K562 (cell line): ENCODE measurements around the gene KBTBD4. TPM values are rescaled to one million over a fixed set of nuclear protein-coding genes. Genes with fewer than 3 reads are reported as not detected.

ENCODE experiments used
- ATAC-seq: fragments of 200-7000 bp; cut with Tn5 transposase; 3 replicates; pipeline ENCODE4 v1.9.1; 2020; ENCODE audit warnings: moderate library complexity
- BruUV-seq: library from RNA; stranded (reverse); fragments of 400-500 nt; replicated peaks from 2 replicates; lab custom pipeline; 2021; lab: Mats Ljungman, UMichigan
- CTCF ChIA-PET: fragments of 300-600 bp; formaldehyde crosslinking; extraction: SDS; loops from one replicate; lab custom pipeline; 2021; ENCODE audit warnings: low intra/inter-chr PET ratio; lab: Yijun Ruan, JAX
- POLR2A ChIA-PET: fragments of 300-600, 350-650 bp; sonication (Branson Sonifier 250); formaldehyde crosslinking; extraction: SDS; loops from one replicate; lab custom pipeline; 2021; ENCODE audit warnings: antibody characterized with exemption, inconsistent platforms; lab: Yijun Ruan, JAX
- DNase-seq, 4 experiments: peaks; one replicate each; pipeline versions ENCODE4 v3.0.0 to v3.0.0-alpha.2; 2011 to 2018; ENCODE audit warnings: low spot score in 3 of 4, mixed read lengths in 3 of 4; ENCODE audit errors: extremely low read depth in 1 of 4
- FAIRE-seq: peaks from 2 replicates; lab custom pipeline; 2011; peaks lifted over from hg19 to GRCh38; lab: Jason Lieb, UNC
- H2AFZ ChIP-seq: 2 replicates; pipeline ENCODE4 v1.6.0; 2011; ENCODE audit warnings: low read depth, low read length, control low read depth, inconsistent platforms
- H3K27ac ChIP-seq: fragments of 200-600 bp; 3 replicates; pipeline ENCODE4 v1.8.0; 2011; ENCODE audit warnings: low read depth, mild to moderate bottlenecking, control low read depth, inconsistent platforms, low read length, moderate library complexity, mixed read lengths; ENCODE audit errors: extremely low read depth
- H3K27me3 ChIP-seq, 2 experiments: fragments of 300-600 bp in 1 of 2; 2 replicates in 1 of 2; 3 replicates in 1 of 2; pipeline versions ENCODE4 v1.6.0 to v1.8.0; 2011; ENCODE audit warnings: inconsistent platforms in 2 of 2, low read length in 2 of 2, mild to moderate bottlenecking in 1 of 2, mixed read lengths in 1 of 2, moderate library complexity in 1 of 2; ENCODE audit not compliant: control insufficient read depth in 2 of 2, insufficient read depth in 2 of 2
- H3K36me3 ChIP-seq: fragments of 300-600 bp; 3 replicates; pipeline ENCODE4 v1.8.0; 2011; ENCODE audit warnings: mild to moderate bottlenecking, low read length, inconsistent platforms; ENCODE audit not compliant: control insufficient read depth, insufficient read depth
- H3K4me1 ChIP-seq, 2 experiments: fragments of 200-600 bp in 1 of 2; replicated peaks in 1 of 2; 2 replicates in 1 of 2; 3 replicates in 1 of 2; pipeline versions ENCODE4 v1.5.1 to v1.8.0; 2011; ENCODE audit warnings: inconsistent platforms in 2 of 2, low read length in 2 of 2, mild to moderate bottlenecking in 1 of 2, mixed read lengths in 1 of 2, moderate library complexity in 1 of 2; ENCODE audit not compliant: control insufficient read depth in 2 of 2, insufficient read depth in 2 of 2
- H3K4me2 ChIP-seq: 2 replicates; pipeline ENCODE4 v1.6.1; 2011; ENCODE audit warnings: low read length, control low read depth, inconsistent platforms, mixed read lengths; ENCODE audit not compliant: insufficient read depth
- H3K4me3 ChIP-seq: fragments of 200-600 bp; sonication (generic), shearing (Covaris generic); 2 replicates; pipeline ENCODE4 v1.5.1; 2016; ENCODE audit warnings: control low read depth, inconsistent platforms
- H3K79me2 ChIP-seq: fragments of 200-600 bp; 3 replicates; pipeline ENCODE4 v1.8.0; 2011; ENCODE audit warnings: low read length, inconsistent platforms; ENCODE audit not compliant: control insufficient read depth, insufficient read depth
- H3K9ac ChIP-seq, 2 experiments: 2 replicates each; pipeline versions ENCODE4 v1.6.0 to v1.6.1; 2011; ENCODE audit warnings: low read depth in 2 of 2, low read length in 2 of 2, control low read depth in 1 of 2, inconsistent platforms in 1 of 2, mild to moderate bottlenecking in 1 of 2, mixed read lengths in 1 of 2; ENCODE audit not compliant: insufficient read depth in 1 of 2
- H3K9me1 ChIP-seq: one replicate; pipeline ENCODE4 v1.6.0; 2011; ENCODE audit warnings: inconsistent platforms, mild to moderate bottlenecking, low read length, moderate library complexity; ENCODE audit not compliant: control insufficient read depth, insufficient read depth
- H3K9me3 ChIP-seq: replicated peaks from 2 replicates; pipeline ENCODE4 v1.5.1; 2011; ENCODE audit warnings: low read depth, low read length, inconsistent platforms; ENCODE audit not compliant: control insufficient read depth, insufficient read depth
- H4K20me1 ChIP-seq: replicated peaks from 2 replicates; pipeline ENCODE4 v1.6.1; 2011; ENCODE audit warnings: low read length, inconsistent platforms, mixed read lengths; ENCODE audit not compliant: control insufficient read depth, insufficient read depth
- DMBX1 ChIP-seq: fragments of 250-450 bp; sonication (Bioruptor Pico); IDR thresholded peaks from 2 replicates; pipeline ENCODE4 v1.8.0; 2022; ENCODE audit warnings: inconsistent platforms, mild to moderate bottlenecking, moderate library complexity, borderline replicate concordance
- HDGF ChIP-seq: fragments of 450-650 bp; IDR thresholded peaks from 2 replicates; pipeline ENCODE4 v1.6.1; 2016
- RAD21 ChIP-seq, 2 experiments: fragments of 250-450 bp in 1 of 2; fragments of 450-650 bp in 1 of 2; sonication (Bioruptor Pico) in 1 of 2; formaldehyde crosslinking in 1 of 2; IDR thresholded peaks in 1 of 2; conservative IDR thresholded peaks in 1 of 2; 2 replicates each; pipeline versions ENCODE4 v1.4.0 to v1.8.0; 2020 to 2022; ENCODE audit warnings: mild to moderate bottlenecking in 2 of 2, moderate library complexity in 1 of 2
- THAP7 ChIP-seq: fragments of 250-450 bp; sonication (Bioruptor Pico); IDR thresholded peaks from 2 replicates; pipeline ENCODE4 v1.5.0; 2021
- U2AF2 ChIP-seq: fragments of 200-400 bp; formaldehyde crosslinking; optimal IDR thresholded peaks from 2 replicates; pipeline ENCODE3; 2017; ENCODE audit warnings: low read depth, mild to moderate bottlenecking, low read length
- ZKSCAN8 ChIP-seq: fragments of 200-800 bp; sonication (Bioruptor generic); IDR thresholded peaks from 2 replicates; pipeline ENCODE4 v1.6.1; 2016; ENCODE audit warnings: missing genetic modification characterization, missing compliant biosample characterization
- ZNF212 ChIP-seq: fragments of 450-650 bp; formaldehyde crosslinking; IDR thresholded peaks from 2 replicates; pipeline ENCODE4 v1.4.0; 2020; ENCODE audit warnings: mild to moderate bottlenecking
- WGBS: fragments of 100-300 bp; shearing (Covaris generic); methylation state at CpG from one replicate; pipeline ENCODE4 v1.1.6; 2016; ENCODE audit warnings: low coverage, mixed read lengths; ENCODE audit not compliant: insufficient coverage; ENCODE audit errors: missing lambda C conversion rate; 5-methylcytosine and 5-hydroxymethylcytosine counted together
- in situ Hi-C: fragments of 300-500 bp; cut with MboI; formaldehyde crosslinking; loops from 4 replicates; pipeline ENCODE4 v1.15.0; 2018; ENCODE audit warnings: inconsistent platforms, mixed read lengths
- intact Hi-C: fragments of 100-400 bp; cut with micrococcal nuclease; formaldehyde crosslinking; loops from 2 replicates; pipeline ENCODE4 v1.14.2; 2022
- polyA plus RNA-seq, 8 experiments: library from polyadenylated mRNA; depleted of rRNA in 4 of 8; stranded (reverse) in 5 of 8; unstranded in 3 of 8; fragments of >200 nt; fragmentation: Nextera tagmentation in 2 of 8; fragmentation: Illumina TruSeq in 1 of 8; extraction: Ambion mirVana in 2 of 8; extraction: Trizol in 1 of 8; gene quantifications; 2 replicates each; pipeline versions ENCODE4 v1.2.1 to v1.2.3, GENCODE V29; 2011 to 2014; ENCODE audit warnings: inconsistent platforms in 1 of 8, missing spikeins in 1 of 8
- total RNA-seq, 7 experiments: library from RNA; depleted of rRNA in 6 of 7; stranded (reverse); fragments of >200 nt in 6 of 7; fragmentation: Illumina TruSeq in 2 of 7; extraction: Trizol in 2 of 7; gene quantifications; 2 replicates each; pipeline versions ENCODE4 v1.2.1 to v1.2.3, GENCODE V29; 2011 to 2021; ENCODE audit warnings: low replicate concordance in 1 of 7

KBTBD4 gene
- total and polyA plus RNA-seq, 9 of the 15 experiments (the other 6 are each of a cell fraction or from before 2014, with no cell fraction given), result 7.0 to 33.9 (median 13.3) TPM

GRCh38 chr11:47617417-47617809, 38.6 kb upstream of the KBTBD4 start:
- H3K4me1 ChIP-seq, result no peaks in the 10 kb centered on the region
- H3K36me3 ChIP-seq, result peaks cover 53% of the 10 kb centered on the region
- no peaks in the 10 kb centered on the region for H4K20me1 ChIP-seq
- no peaks in the 10 kb centered on the region for H3K79me2 ChIP-seq
- TF ChIP-seq HDGF, result no peak
- TF ChIP-seq U2AF2, result no peak
- no peak for TF ChIP-seq ZKSCAN8 (CRISPR knock-in tag)
- no peak for TF ChIP-seq DMBX1 (CRISPR knock-in tag)
- no peak for TF ChIP-seq RAD21 (CRISPR knock-in tag; conservative IDR thresholded peaks at IDR 0.05 in 1 of 2, IDR thresholded peaks at IDR 0.05 in 1 of 2)
- TF ChIP-seq THAP7, result no peak
- TF ChIP-seq ZNF212, result no peak
- BruUV-seq, result no TSS peak
- H3K4me3 ChIP-seq, result no peak overlapping the region
- H3K9me1 ChIP-seq, result no peaks in the 10 kb centered on the region
- CTCF ChIA-PET, result interaction anchor here (0.7 to 1.7 kb wide), 5 partner anchors 66 to 243 kb away, joined by 3 to 7 read pairs (median 3); no protein-coding TSS in a partner anchor
- no peaks in the 10 kb centered on the region for H3K27me3 ChIP-seq
- DNase-seq (no peak), FAIRE-seq (no peak), ATAC-seq (no peak)
- no peak overlapping the region for H3K4me2 ChIP-seq
- no peak overlapping the region for H3K27ac ChIP-seq
- POLR2A ChIA-PET, result interaction anchor here (0.7 to 1.3 kb wide), 5 partner anchors 10 to 39 kb away, joined by 3 to 9 read pairs (median 3); partner anchors contain the start of genes FAM180B, KBTBD4 and NDUFS3
- no peaks in the 10 kb centered on the region for H3K9me3 ChIP-seq
- WGBS, result 49% methylated on average over 3 of the region's 3 CpGs
- no peak overlapping the region for H2AFZ ChIP-seq
- intact Hi-C loops (loop anchor here (1.0 to 10.0 kb wide), 5 partner anchors 67 to 243 kb away; partner anchors contain the start of gene SPI1), in situ Hi-C loops (no loop called here)
- H3K9ac ChIP-seq, result no peak overlapping the region
